K562 (cell line): Measurements from ENCODE around the gene CDYL2.

Source experiments
- BRCA1 ChIP-seq, 2 experiments: fragments of 450-650 bp in 1 of 2; sonication (generic) in 1 of 2; formaldehyde crosslinking in 1 of 2; IDR thresholded peaks; 2 replicates each; pipeline versions ENCODE4 v1.5.0 to v1.6.1; 2017 to 2020; ENCODE audit warnings: mild to moderate bottlenecking in 1 of 2, missing genetic modification reagents in 1 of 2
- FOS ChIP-seq: IDR thresholded peaks from 3 replicates; pipeline ENCODE4 v1.6.1; 2011; ENCODE audit not compliant: insufficient read length; ENCODE audit errors: extremely low read depth
- MCM5 ChIP-seq: fragments of 450-650 bp; IDR thresholded peaks from 2 replicates; pipeline ENCODE4 v1.6.1; 2016; ENCODE audit warnings: low read depth
- MYNN ChIP-seq, 2 experiments: sonication (generic); formaldehyde crosslinking in 1 of 2; IDR thresholded peaks; 2 replicates each; pipeline versions ENCODE4 v1.5.0 to v1.6.1; 2016 to 2020; ENCODE audit warnings: antibody characterized with exemption in 1 of 2, missing genetic modification reagents in 1 of 2
- NCOR1 ChIP-seq: fragments of 450-650 bp; IDR thresholded peaks from 2 replicates; pipeline ENCODE4 v1.6.1; 2016; ENCODE audit warnings: mild to moderate bottlenecking, moderate library complexity
- POLR2AphosphoS5 ChIP-seq: IDR thresholded peaks from 2 replicates; pipeline ENCODE4 v1.6.1; 2011; ENCODE audit warnings: mild to moderate bottlenecking, low read depth, low read length, moderate library complexity; ENCODE audit not compliant: control insufficient read depth, insufficient read depth
- PYGO2 ChIP-seq: fragments of 450-650 bp; IDR thresholded peaks from 2 replicates; pipeline ENCODE4 v1.6.1; 2016; ENCODE audit warnings: mild to moderate bottlenecking, missing genetic modification characterization, moderate library complexity, missing compliant biosample characterization
- SMARCA4 ChIP-seq: fragments of 450-650 bp; IDR thresholded peaks from 2 replicates; pipeline ENCODE4 v1.6.1; 2016
- SP1 ChIP-seq: sonication (generic); formaldehyde crosslinking; IDR thresholded peaks from 2 replicates; pipeline ENCODE4 v1.8.1; 2022; ENCODE audit warnings: mild to moderate bottlenecking, missing genetic modification reagents
- ZNF274 ChIP-seq: IDR thresholded peaks from 2 replicates; pipeline ENCODE4 v1.6.1; 2011; ENCODE audit warnings: low read depth, mild to moderate bottlenecking, low read length, moderate library complexity, borderline replicate concordance
- ZNF384 ChIP-seq: IDR thresholded peaks from 2 replicates; pipeline ENCODE4 v1.6.1; 2012; ENCODE audit warnings: low read depth, low read length, improper control_type of control experiment
- TF ChIP-seq, protein P1 (sequence below), 2 experiments: fragments of 450-650 bp in 1 of 2; sonication (generic) in 1 of 2; formaldehyde crosslinking; conservative IDR thresholded peaks; 2 replicates each; pipeline versions ENCODE4 v1.4.0 to v1.8.1; 2020 to 2022; ENCODE audit warnings: mild to moderate bottlenecking in 1 of 2, missing genetic modification reagents in 1 of 2
- TF ChIP-seq, protein P2 (sequence below), 2 experiments: fragments of 450-650 bp in 1 of 2; IDR thresholded peaks; 2 replicates each; pipeline ENCODE4 v1.6.1; 2011 to 2017; ENCODE audit warnings: low read depth in 2 of 2, antibody characterized with exemption in 1 of 2, borderline replicate concordance in 1 of 2, low read length in 1 of 2, mild to moderate bottlenecking in 1 of 2, mixed read lengths in 1 of 2; ENCODE audit not compliant: control insufficient read depth in 1 of 2

DNA sequence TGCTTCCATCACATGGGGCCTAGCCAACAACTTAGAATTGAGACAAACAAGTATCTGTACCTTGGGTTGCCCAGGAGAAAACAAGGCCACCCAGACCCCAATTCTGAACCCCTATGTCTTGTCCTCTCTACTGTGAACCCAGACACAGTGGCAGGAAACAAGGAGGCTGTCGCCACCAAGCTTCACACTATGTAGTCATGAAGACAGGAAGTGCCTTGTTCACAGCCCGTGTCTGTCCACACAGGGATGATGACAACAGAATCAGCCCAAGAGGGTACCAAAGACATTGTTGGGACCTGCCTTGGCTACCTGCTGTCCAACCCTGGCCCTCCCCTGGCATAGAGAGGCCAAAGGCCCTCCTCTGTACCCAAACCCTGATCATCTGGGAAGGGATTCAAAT, 84.8 kb downstream of the CDYL2 start:
- TF ChIP-seq POLR2AphosphoS5, result no peak
- TF ChIP-seq BRCA1 (IDR thresholded peaks at IDR 0.05), result no peak
- no peak for TF ChIP-seq BRCA1 (CRISPR knock-in tag; IDR thresholded peaks at IDR 0.05)
- no peak for TF ChIP-seq FOS
- TF ChIP-seq SMARCA4, result no peak
- TF ChIP-seq ZNF384, result no peak
- no peak for TF ChIP-seq PYGO2
- TF ChIP-seq MCM5, result no peak
- TF ChIP-seq, protein P1, sequence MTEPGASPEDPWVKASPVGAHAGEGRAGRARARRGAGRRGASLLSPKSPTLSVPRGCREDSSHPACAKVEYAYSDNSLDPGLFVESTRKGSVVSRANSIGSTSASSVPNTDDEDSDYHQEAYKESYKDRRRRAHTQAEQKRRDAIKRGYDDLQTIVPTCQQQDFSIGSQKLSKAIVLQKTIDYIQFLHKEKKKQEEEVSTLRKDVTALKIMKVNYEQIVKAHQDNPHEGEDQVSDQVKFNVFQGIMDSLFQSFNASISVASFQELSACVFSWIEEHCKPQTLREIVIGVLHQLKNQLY (CRISPR knock-in tag; conservative IDR thresholded peaks at IDR 0.05), result no peak
- TF ChIP-seq MYNN (IDR thresholded peaks at IDR 0.05), result no peak
- no peak for TF ChIP-seq MYNN (CRISPR knock-in tag; IDR thresholded peaks at IDR 0.05)
- TF ChIP-seq, protein P2, sequence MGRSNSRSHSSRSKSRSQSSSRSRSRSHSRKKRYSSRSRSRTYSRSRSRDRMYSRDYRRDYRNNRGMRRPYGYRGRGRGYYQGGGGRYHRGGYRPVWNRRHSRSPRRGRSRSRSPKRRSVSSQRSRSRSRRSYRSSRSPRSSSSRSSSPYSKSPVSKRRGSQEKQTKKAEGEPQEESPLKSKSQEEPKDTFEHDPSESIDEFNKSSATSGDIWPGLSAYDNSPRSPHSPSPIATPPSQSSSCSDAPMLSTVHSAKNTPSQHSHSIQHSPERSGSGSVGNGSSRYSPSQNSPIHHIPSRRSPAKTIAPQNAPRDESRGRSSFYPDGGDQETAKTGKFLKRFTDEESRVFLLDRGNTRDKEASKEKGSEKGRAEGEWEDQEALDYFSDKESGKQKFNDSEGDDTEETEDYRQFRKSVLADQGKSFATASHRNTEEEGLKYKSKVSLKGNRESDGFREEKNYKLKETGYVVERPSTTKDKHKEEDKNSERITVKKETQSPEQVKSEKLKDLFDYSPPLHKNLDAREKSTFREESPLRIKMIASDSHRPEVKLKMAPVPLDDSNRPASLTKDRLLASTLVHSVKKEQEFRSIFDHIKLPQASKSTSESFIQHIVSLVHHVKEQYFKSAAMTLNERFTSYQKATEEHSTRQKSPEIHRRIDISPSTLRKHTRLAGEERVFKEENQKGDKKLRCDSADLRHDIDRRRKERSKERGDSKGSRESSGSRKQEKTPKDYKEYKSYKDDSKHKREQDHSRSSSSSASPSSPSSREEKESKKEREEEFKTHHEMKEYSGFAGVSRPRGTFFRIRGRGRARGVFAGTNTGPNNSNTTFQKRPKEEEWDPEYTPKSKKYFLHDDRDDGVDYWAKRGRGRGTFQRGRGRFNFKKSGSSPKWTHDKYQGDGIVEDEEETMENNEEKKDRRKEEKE (IDR thresholded peaks at IDR 0.05; ENCODE audit: borderline replicate concordance in 1 of 2, control insufficient read depth in 1 of 2, low read depth in 2 of 2, low read length in 1 of 2), result no peak
- TF ChIP-seq ZNF274, result no peak
- no peak for TF ChIP-seq NCOR1
- TF ChIP-seq SP1 (CRISPR knock-in tag), result no peak
